H9 (cell line): ENCODE measurements around the gene CDK2AP2. TPM values are rescaled to one million over a fixed set of nuclear protein-coding genes. Genes with fewer than 3 reads are reported as not detected.
"Not testable (repeated sequence)": the region's sequence is repeated elsewhere in the genome, so short reads cannot be mapped to it uniquely, and the experiment has no call there.

Experiments
- DNase-seq: peaks from one replicate; pipeline ENCODE4 v3.0.0-alpha.2; 2017
- H2AFZ ChIP-seq: one replicate; pipeline ENCODE4 v1.6.1; 2013; ENCODE audit warnings: mild to moderate bottlenecking, low read length, control low read depth, moderate library complexity
- H2AK5ac ChIP-seq: 2 replicates; pipeline ENCODE4 v1.6.1; 2013; ENCODE audit warnings: low read length, control low read depth, mixed read lengths; ENCODE audit not compliant: insufficient read length
- H2BK120ac ChIP-seq: one replicate; pipeline ENCODE4 v1.6.1; 2013; ENCODE audit warnings: low read depth, mild to moderate bottlenecking, low read length, control low read depth, inconsistent platforms; ENCODE audit not compliant: poor library complexity, severe bottlenecking
- H2BK12ac ChIP-seq: 2 replicates; pipeline ENCODE4 v1.6.1; 2013; ENCODE audit warnings: low read length, control low read depth, mixed read lengths, low read depth; ENCODE audit not compliant: insufficient read length
- H2BK15ac ChIP-seq: 2 replicates; pipeline ENCODE4 v1.6.1; 2013; ENCODE audit warnings: low read depth, low read length, control low read depth
- H2BK20ac ChIP-seq: one replicate; pipeline ENCODE4 v1.6.1; 2013; ENCODE audit warnings: low read depth, mild to moderate bottlenecking, low read length, control low read depth, inconsistent platforms; ENCODE audit not compliant: poor library complexity, severe bottlenecking
- H2BK5ac ChIP-seq: 2 replicates; pipeline ENCODE4 v1.6.1; 2013; ENCODE audit warnings: low read length, control low read depth, mixed read lengths; ENCODE audit not compliant: insufficient read length
- H3K14ac ChIP-seq: 2 replicates; pipeline ENCODE4 v1.6.1; 2013; ENCODE audit warnings: low read length, control low read depth; ENCODE audit not compliant: insufficient read depth
- H3K18ac ChIP-seq: 2 replicates; pipeline ENCODE4 v1.6.1; 2013; ENCODE audit warnings: low read depth, mild to moderate bottlenecking, mixed read lengths, low read length, control low read depth; ENCODE audit not compliant: insufficient read length
- H3K23ac ChIP-seq: 2 replicates; pipeline ENCODE4 v1.6.1; 2013; ENCODE audit warnings: low read length, control low read depth, mixed read lengths, low read depth; ENCODE audit not compliant: insufficient read length
- H3K23me2 ChIP-seq: 2 replicates; pipeline ENCODE4 v1.6.1; 2013; ENCODE audit warnings: low read depth, mild to moderate bottlenecking, mixed read lengths, low read length, control low read depth; ENCODE audit not compliant: insufficient read length, poor library complexity, severe bottlenecking
- H3K27ac ChIP-seq: 2 replicates; pipeline ENCODE4 v1.5.1; 2013; ENCODE audit warnings: low read length, control low read depth, mixed read lengths, low read depth; ENCODE audit not compliant: insufficient read length
- H3K27me3 ChIP-seq: 2 replicates; pipeline ENCODE4 v1.6.1; 2013; ENCODE audit warnings: low read length, control low read depth, inconsistent platforms; ENCODE audit not compliant: insufficient read depth
- H3K4ac ChIP-seq: 2 replicates; pipeline ENCODE4 v1.6.1; 2013; ENCODE audit warnings: low read depth, mild to moderate bottlenecking, control low read depth, inconsistent platforms, low read length, moderate library complexity
- H3K4me1 ChIP-seq: 2 replicates; pipeline ENCODE4 v1.6.1; 2013; ENCODE audit warnings: low read length, control low read depth, inconsistent platforms; ENCODE audit not compliant: insufficient read depth
- H3K4me2 ChIP-seq: 2 replicates; pipeline ENCODE4 v1.6.1; 2013; ENCODE audit warnings: low read length, control low read depth, mixed read lengths; ENCODE audit not compliant: insufficient read length, insufficient read depth
- H3K56ac ChIP-seq: 2 replicates; pipeline ENCODE4 v1.6.1; 2013; ENCODE audit warnings: low read depth, mild to moderate bottlenecking, mixed read lengths, low read length, control low read depth; ENCODE audit not compliant: insufficient read length
- H3K79me1 ChIP-seq: 2 replicates; pipeline ENCODE4 v1.6.1; 2013; ENCODE audit warnings: low read depth, mild to moderate bottlenecking, moderate library complexity, low read length, control low read depth, inconsistent platforms; ENCODE audit not compliant: insufficient read depth, poor library complexity, severe bottlenecking
- H3K79me2 ChIP-seq: 2 replicates; pipeline ENCODE4 v1.6.1; 2013; ENCODE audit warnings: low read length, control low read depth, inconsistent platforms; ENCODE audit not compliant: insufficient read depth
- H3K9ac ChIP-seq: 2 replicates; pipeline ENCODE4 v1.6.1; 2013; ENCODE audit warnings: low read length, control low read depth, mixed read lengths; ENCODE audit not compliant: insufficient read length; ENCODE audit errors: extremely low read depth
- H3K9me3 ChIP-seq: one replicate; pipeline ENCODE4 v1.6.1; 2013; ENCODE audit warnings: low read depth, low read length, inconsistent platforms; ENCODE audit not compliant: control insufficient read depth
- H3T11ph ChIP-seq: one replicate; pipeline ENCODE4 v1.6.1; 2013; ENCODE audit warnings: mild to moderate bottlenecking, low read length, control low read depth, inconsistent platforms
- H4K20me1 ChIP-seq: one replicate; pipeline ENCODE4 v1.6.1; 2013; ENCODE audit not compliant: control insufficient read depth, insufficient read length, insufficient read depth
- H4K5ac ChIP-seq: 2 replicates; pipeline ENCODE4 v1.6.1; 2013; ENCODE audit warnings: low read depth, mild to moderate bottlenecking, mixed read lengths, low read length, control low read depth; ENCODE audit not compliant: insufficient read length
- H4K8ac ChIP-seq: replicated peaks from 2 replicates; pipeline ENCODE4 v1.6.1; 2013; ENCODE audit warnings: low read length, control low read depth, mixed read lengths, low read depth; ENCODE audit not compliant: insufficient read length
- H4K91ac ChIP-seq: 2 replicates; pipeline ENCODE4 v1.6.1; 2013; ENCODE audit warnings: low read depth, mild to moderate bottlenecking, moderate library complexity, mixed read lengths, low read length, control low read depth; ENCODE audit not compliant: insufficient read length
- H3K27ac Mint-ChIP-seq, 3 experiments: 2 replicates in 2 of 3; 3 replicates in 1 of 3; pipeline ENCODE4 v1.8.0; 2020 to 2021; ENCODE audit warnings: mixed read lengths in 3 of 3, mild to moderate bottlenecking in 1 of 3, moderate library complexity in 1 of 3
- H3K27me3 Mint-ChIP-seq: 2 replicates; pipeline ENCODE4 v1.8.0; 2021; ENCODE audit warnings: low read depth, mild to moderate bottlenecking, moderate library complexity, mixed read lengths
- H3K36me3 Mint-ChIP-seq, 3 experiments: 2 replicates in 2 of 3; 3 replicates in 1 of 3; pipeline ENCODE4 v1.8.0; 2020 to 2021; ENCODE audit warnings: low read depth in 3 of 3, mixed read lengths in 3 of 3; ENCODE audit not compliant: insufficient read depth in 1 of 3
- H3K4me1 Mint-ChIP-seq, 2 experiments: 2 replicates each; pipeline ENCODE4 v1.8.0; 2020; ENCODE audit warnings: mixed read lengths in 2 of 2
- H3K4me3 Mint-ChIP-seq, 2 experiments: 2 replicates in 1 of 2; 3 replicates in 1 of 2; pipeline ENCODE4 v1.8.0; 2020 to 2021; ENCODE audit warnings: mild to moderate bottlenecking in 2 of 2, mixed read lengths in 2 of 2, moderate library complexity in 1 of 2
- H3K9me3 Mint-ChIP-seq, 2 experiments: 2 replicates in 1 of 2; 3 replicates in 1 of 2; pipeline ENCODE4 v1.8.0; 2020; ENCODE audit warnings: mild to moderate bottlenecking in 2 of 2, mixed read lengths in 2 of 2, moderate library complexity in 1 of 2
- WGBS: extraction: QIAGEN DNeasy Blood & Tissue Kit; methylation state at CpG from one replicate; pipeline ENCODE4 v1.1.7; 2013; ENCODE audit warnings: missing lambda C conversion rate, low lambda C conversion rate, mixed read lengths; ENCODE audit not compliant: insufficient read length; ENCODE audit errors: extremely low coverage; 5-methylcytosine and 5-hydroxymethylcytosine counted together
- total RNA-seq: library from RNA; stranded (reverse); gene quantifications from 2 replicates; pipeline ENCODE4 v1.2.1, GENCODE V29; 2021

The CDK2AP2 gene
- total RNA-seq, 1 experiment from 2014 or later = 36.1 TPM

- H3K27me3 ChIP-seq, H3K4ac ChIP-seq, H4K91ac ChIP-seq, H3K36me3 Mint-ChIP-seq, H4K5ac ChIP-seq, H3K27ac ChIP-seq, H3K79me2 ChIP-seq, H2BK20ac ChIP-seq, H2AFZ ChIP-seq, H3K4me3 Mint-ChIP-seq, H4K20me1 ChIP-seq, H3K23me2 ChIP-seq, H2AK5ac ChIP-seq, H3K56ac ChIP-seq, H3K9me3 Mint-ChIP-seq, H3K9ac ChIP-seq, H2BK15ac ChIP-seq, H3K23ac ChIP-seq, H2BK120ac ChIP-seq, H3T11ph ChIP-seq, H3K4me2 ChIP-seq, H3K79me1 ChIP-seq, H3K4me1 Mint-ChIP-seq, H3K14ac ChIP-seq, H2BK12ac ChIP-seq, H3K27ac Mint-ChIP-seq, H4K8ac ChIP-seq, H2BK5ac ChIP-seq, DNase-seq, H3K4me1 ChIP-seq, H3K18ac ChIP-seq, H3K9me3 ChIP-seq: not testable (repeated sequence)
- peaks cover 20% of the 10 kb centered on the region for H3K27me3 Mint-ChIP-seq
- no CpG with 5 or more reads among the region's 10 CpGs for WGBS
Measured at GRCh38 chr11:67476692-67477091, 31.3 kb downstream of the CDK2AP2 start.
